ENCODE data around the gene ADPRH. TPM values are rescaled to one million over a fixed set of nuclear protein-coding genes. Genes with fewer than 3 reads are reported as not detected.
A peak's percentile ranks its signal among the peaks of the same experiment; 100 is the strongest.

ADPRH gene
- total and polyA plus RNA-seq, 12 donors: 3.4 to 15.3 (median 12.8) TPM

GRCh38 chr3:119585856-119586570, 6.7 kb downstream of the ADPRH start:
- Histone ChIP-seq H3K4me3 (no peak overlapping the region), H3K4me1 (replicated peaks in 1 of 2) (no peaks in the 10 kb centered on the region), H3K27ac (no peak overlapping the region), H3K9me3 (replicated peaks in 1 of 3) (no peaks in the 10 kb centered on the region), H3K27me3 (no peaks in the 10 kb centered on the region), H3K36me3 (replicated peaks in 1 of 2) (no peaks in the 10 kb centered on the region)
- intact Hi-C loops (cut with DNase I): no loop called here
- no peak for TF ChIP-seq POLR2A (IDR thresholded peaks at IDR 0.05)
- DNase-seq: no peak
- WGBS, 4 donors: 92 to 98% (median 94%) methylated on average over 4 to 11 of the region's 11 CpGs

- H3K27me3 ChIP-seq: no peaks in the 10 kb centered on the region
- H3K9me3 ChIP-seq (replicated peaks in 1 of 3): no peaks in the 10 kb centered on the region
- DNase-seq: no peak
- H3K27ac ChIP-seq: no peak overlapping the region
- H3K4me3 ChIP-seq: no peak overlapping the region
- intact Hi-C loops (cut with DNase I): no loop called here
- no peaks in the 10 kb centered on the region for H3K36me3 ChIP-seq (replicated peaks in 1 of 2)
- TF ChIP-seq CTCF (IDR thresholded peaks at IDR 0.05): no peak
- TF ChIP-seq POLR2A (IDR thresholded peaks at IDR 0.05): no peak
- H3K4me1 ChIP-seq (replicated peaks in 1 of 2): no peaks in the 10 kb centered on the region
- 71 to 89% (median 81%) methylated on average over 3 of the region's 3 CpGs for whole genome bisulfite sequencing, 4 donors
Observed at GRCh38 chr3:119586733-119587172, 7.5 kb downstream of the ADPRH start.

- H3K4me1 ChIP-seq (replicated peaks in 1 of 2): no peaks in the 10 kb centered on the region
Observed at GRCh38 chr3:119588112-119588511, 8.8 kb downstream of the ADPRH start.

GRCh38 chr3:119589102-119589773, 9.9 kb downstream of the ADPRH start:
- Histone ChIP-seq H3K27me3 (no peaks in the 10 kb centered on the region), H3K27ac (peak overlapping the region in 1 of 5 donors; percentile 47), H3K4me1 (replicated peaks in 1 of 2) (no peaks in the 10 kb centered on the region), H3K4me3 (no peak overlapping the region), H3K36me3 (replicated peaks in 1 of 2) (no peaks in the 10 kb centered on the region), H3K9me3 (replicated peaks in 1 of 3) (no peaks in the 10 kb centered on the region)
- WGBS, 4 donors: 59 to 67% (median 66%) methylated on average over 6 of the region's 6 CpGs
- intact Hi-C loops (cut with DNase I): no loop called here
- TF ChIP-seq CTCF (IDR thresholded peaks at IDR 0.05) (no peak), POLR2A (IDR thresholded peaks at IDR 0.05) (no peak)
- DNase-seq: peak in 4 of 7 donors; percentile 27 to 50 (median 38)

More at GRCh38 chr3:119588112-119588511, 8.8 kb downstream of the ADPRH start:
- TF ChIP-seq POLR2A (IDR thresholded peaks at IDR 0.05) (no peak), CTCF (IDR thresholded peaks at IDR 0.05) (no peak)
- intact Hi-C loops (cut with DNase I): no loop called here
- Histone ChIP-seq H3K36me3 (replicated peaks in 1 of 2) (no peaks in the 10 kb centered on the region), H3K27ac (peak overlapping the region in 2 of 5 donors; percentile 43 to 47), H3K4me3 (no peak overlapping the region), H3K9me3 (replicated peaks in 1 of 3) (no peaks in the 10 kb centered on the region), H3K27me3 (no peaks in the 10 kb centered on the region)
- peak; percentile 35 to 74 (median 50) for DNase-seq
- 68 to 74% (median 71%) methylated on average over 3 of the region's 3 CpGs for WGBS, 4 donors
